GM12872 (cell line): ENCODE data around the gene TTC34.

Experiments
- TF ChIP-seq, protein P1 (sequence below): IDR thresholded peaks from 3 replicates; pipeline ENCODE4 v1.5.1; 2011; ENCODE audit warnings: low read depth, mild to moderate bottlenecking, low read length, moderate library complexity; ENCODE audit not compliant: insufficient read depth

Gene TTC34

DNA sequence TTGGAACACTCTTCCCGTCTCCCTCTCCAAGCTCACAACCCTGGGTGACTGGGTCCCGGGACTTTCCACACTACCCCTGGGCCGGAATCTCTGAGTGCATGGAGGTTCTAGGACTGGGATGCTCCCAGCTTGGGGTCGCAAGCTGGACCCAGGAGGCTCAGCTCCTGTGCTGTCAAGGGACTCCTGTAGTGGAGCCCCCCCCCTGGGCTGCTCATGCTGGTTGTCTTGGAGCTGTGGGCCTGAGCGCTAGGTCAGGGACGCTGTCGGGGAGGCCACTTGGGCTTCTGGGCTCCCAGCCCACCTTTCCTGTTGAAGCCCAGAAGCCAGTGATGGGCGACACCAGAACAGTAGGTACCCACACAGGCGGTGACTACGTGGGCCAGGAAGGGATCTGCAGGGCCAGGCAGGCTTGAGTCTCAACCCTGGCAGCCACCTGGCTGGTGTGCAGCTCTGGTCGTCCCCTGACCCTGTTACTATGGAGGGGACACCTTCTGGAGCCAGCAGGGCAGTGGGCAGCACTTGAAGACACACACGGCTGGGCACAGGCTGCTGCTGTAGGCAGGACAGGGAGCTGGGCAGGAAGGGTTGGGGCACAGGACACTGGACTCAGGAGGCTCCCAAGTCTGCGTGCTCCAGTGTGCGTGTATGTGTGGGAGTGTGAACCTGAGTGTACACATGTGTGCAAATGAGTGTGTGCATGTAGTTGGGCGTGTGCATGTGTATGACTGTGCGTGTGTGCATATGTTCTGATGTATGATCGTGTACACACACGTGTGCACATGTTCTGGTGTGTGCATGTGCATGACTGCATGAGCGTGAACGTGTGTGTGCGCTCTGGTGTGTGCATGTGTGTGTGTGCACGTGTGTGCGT lies 171.6 kb downstream of the TTC34 start:
- TF ChIP-seq, protein P1, sequence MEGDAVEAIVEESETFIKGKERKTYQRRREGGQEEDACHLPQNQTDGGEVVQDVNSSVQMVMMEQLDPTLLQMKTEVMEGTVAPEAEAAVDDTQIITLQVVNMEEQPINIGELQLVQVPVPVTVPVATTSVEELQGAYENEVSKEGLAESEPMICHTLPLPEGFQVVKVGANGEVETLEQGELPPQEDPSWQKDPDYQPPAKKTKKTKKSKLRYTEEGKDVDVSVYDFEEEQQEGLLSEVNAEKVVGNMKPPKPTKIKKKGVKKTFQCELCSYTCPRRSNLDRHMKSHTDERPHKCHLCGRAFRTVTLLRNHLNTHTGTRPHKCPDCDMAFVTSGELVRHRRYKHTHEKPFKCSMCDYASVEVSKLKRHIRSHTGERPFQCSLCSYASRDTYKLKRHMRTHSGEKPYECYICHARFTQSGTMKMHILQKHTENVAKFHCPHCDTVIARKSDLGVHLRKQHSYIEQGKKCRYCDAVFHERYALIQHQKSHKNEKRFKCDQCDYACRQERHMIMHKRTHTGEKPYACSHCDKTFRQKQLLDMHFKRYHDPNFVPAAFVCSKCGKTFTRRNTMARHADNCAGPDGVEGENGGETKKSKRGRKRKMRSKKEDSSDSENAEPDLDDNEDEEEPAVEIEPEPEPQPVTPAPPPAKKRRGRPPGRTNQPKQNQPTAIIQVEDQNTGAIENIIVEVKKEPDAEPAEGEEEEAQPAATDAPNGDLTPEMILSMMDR, result no peak

DNA sequence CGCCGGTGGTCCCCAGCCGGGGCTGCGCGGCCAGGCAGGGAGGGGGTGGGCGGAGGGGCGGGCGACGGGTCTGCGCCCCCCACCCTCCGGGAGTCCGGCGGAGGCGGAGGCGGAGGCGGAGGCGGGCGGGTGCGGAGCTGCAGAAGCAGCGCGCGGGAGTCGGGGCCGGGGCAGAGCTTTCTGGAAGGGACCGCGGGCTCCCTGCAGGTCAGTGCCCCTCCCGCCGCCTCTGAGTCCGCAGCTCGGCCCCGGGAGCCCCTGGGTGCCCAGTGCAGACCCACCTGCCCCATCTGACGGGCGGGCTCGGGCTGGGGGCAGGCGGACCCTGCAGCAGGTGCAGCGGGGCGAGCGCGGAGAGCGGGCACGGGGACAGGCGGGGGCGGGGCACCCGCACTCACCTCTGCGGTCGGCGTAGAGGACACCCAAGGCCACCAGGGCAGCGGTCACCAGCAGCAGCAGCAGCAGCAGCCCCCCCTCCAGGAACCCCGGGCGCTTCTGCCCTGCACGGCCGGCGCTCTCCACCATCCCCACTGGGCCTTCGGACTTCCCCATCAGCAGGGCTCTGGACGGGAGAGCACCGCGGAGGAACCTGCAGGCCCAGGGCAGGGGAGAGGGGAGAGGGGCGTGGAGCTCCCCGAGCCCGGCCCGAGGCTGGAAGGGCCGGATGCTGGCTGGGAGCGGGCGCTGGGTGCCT lies 172.4 kb downstream of the TTC34 start:
- TF ChIP-seq, protein P1, result no peak

DNA sequence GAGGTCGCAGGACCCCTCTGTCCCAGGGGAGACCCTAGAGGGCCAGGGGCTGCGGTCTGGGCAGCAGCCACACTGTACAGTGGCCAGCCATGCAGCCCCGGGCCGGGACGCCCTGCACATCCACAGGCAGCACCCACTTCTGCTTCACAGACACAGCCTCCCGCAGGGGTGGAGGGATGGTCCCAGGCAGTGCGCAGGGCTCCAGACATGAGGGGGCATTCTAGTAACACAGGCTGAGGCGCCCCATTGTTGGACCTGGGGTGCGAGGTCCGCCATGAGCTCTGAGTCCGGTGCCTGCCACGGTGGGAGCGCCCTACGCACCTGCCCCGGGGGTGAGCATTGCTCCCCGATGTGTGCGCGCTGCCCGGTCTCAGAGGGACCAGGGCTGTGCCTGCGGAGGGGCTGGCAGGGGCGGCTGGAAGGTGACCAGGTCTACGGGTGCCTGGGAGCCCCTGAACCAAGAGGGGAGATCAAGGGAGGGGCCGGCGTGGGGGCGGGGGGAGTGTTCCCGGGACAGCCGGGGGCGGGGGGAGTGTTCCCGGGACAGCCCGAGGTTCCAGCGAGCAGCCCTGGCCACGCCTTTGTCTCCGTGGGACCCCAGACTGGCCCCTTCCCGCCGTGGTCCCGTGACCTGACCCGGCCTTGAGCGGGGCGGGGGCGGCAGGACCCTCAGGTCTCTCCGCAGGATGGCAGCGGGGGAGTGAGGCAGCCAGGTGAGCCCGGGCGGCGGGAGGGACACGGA lies 173.1 kb downstream of the TTC34 start:
- TF ChIP-seq, protein P1, result no peak

DNA sequence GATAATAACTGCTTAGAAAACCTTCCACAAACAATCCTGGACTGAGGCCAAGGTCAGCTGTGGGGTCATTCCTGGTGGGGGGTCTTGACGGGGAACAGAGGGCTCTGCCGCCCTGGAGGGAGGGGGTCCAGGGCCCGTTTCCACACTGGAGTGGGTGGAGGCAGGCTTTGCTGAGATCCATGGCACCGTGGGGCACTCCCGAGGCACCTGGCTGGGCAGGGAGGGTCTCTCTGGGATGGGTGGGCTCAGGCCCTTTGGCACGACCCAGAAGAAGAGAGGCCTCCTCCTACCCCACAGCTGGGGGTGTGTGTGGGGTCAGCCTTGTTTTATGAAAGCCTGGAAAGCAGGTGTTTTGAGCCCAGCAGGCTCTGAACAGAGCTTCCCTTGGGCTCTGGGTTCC lies 173.7 kb downstream of the TTC34 start:
- TF ChIP-seq, protein P1, result no peak

DNA sequence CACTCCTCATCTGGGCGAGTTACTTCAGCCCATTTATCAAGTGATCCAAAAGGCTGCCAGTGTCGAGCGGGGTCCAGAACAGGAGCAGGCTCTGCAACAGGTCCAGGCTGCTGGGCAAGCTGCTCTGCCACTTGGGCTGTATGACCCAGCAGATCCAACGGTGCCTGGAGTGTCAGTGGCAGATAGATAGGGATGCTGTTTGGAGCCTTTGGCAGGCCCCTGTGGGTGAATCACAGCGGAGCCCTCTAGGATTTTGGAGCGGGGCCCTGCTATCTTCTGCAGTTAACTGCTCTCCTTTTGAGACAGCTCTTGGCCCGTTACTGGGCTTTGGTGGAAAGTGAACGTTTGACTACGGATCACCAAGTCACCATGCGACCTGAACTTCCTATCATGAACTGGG lies 176.2 kb downstream of the TTC34 start:
- TF ChIP-seq, protein P1, result no peak

DNA sequence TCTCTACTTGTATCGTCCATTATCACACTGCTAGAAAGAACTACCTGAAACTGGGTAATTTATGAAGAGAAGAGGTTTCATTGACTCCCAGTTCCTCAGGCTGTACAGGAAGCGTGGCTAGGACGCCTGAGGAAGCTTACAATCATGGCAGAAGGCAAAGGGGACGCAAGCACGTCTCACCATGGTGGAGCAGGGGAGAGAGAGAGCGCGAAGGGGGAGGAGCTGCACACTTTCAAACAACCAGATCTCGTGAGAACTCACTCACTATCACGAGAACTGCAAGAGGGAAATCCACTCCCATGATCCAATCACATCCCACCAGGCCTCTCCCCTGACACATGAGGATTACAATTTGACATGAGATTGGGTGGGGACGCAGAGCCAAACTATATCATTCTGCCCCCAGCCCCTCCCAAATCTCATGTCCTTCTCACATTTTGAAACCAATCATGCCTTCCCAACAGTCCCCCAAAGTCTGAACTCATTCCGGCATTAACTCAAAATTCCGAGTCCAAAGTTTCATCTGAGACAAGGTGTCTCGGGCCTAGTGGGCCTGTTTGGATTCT lies 176.7 kb downstream of the TTC34 start:
- TF ChIP-seq, protein P1, result no peak
